Naive B cell (primary cell): Measurements from ENCODE around the gene ATMIN. TPM values are rescaled to one million over a fixed set of nuclear protein-coding genes. Genes with fewer than 3 reads are reported as not detected.

Experiments
- ATAC-seq, 2 donors: fragments of 150-1000 bp; cut with Tn5 transposase; 2 replicates each; pipeline ENCODE4 v1.10.0; 2021; ENCODE audit warnings: low read depth in 2 of 2, mild to moderate bottlenecking in 2 of 2, moderate library complexity in 2 of 2
- DNase-seq: peaks from one replicate; pipeline ENCODE4 v3.0.0; 2022
- H3K27ac Mint-ChIP-seq, 6 donors: one replicate each; pipeline ENCODE4 v1.8.0; 2020 to 2022; ENCODE audit warnings: mild to moderate bottlenecking in 6 of 6, mixed read lengths in 6 of 6, moderate library complexity in 5 of 6, inconsistent platforms in 2 of 6
- H3K27me3 Mint-ChIP-seq, 3 donors: one replicate each; pipeline ENCODE4 v1.8.0; 2021 to 2022; ENCODE audit warnings: mixed read lengths in 3 of 3, mild to moderate bottlenecking in 1 of 3
- H3K36me3 Mint-ChIP-seq, 2 donors: one replicate each; pipeline ENCODE4 v1.8.0; 2020 to 2022; ENCODE audit warnings: mixed read lengths in 2 of 2, inconsistent platforms in 1 of 2, mild to moderate bottlenecking in 1 of 2
- H3K4me1 Mint-ChIP-seq, 3 donors: one replicate each; pipeline ENCODE4 v1.8.0; 2020 to 2022; ENCODE audit warnings: mixed read lengths in 3 of 3, inconsistent platforms in 1 of 3, mild to moderate bottlenecking in 1 of 3, moderate library complexity in 1 of 3
- H3K4me3 Mint-ChIP-seq, 8 donors: one replicate each; pipeline ENCODE4 v1.8.0; 2020 to 2022; ENCODE audit warnings: mild to moderate bottlenecking in 8 of 8, mixed read lengths in 8 of 8, moderate library complexity in 8 of 8, inconsistent platforms in 2 of 8
- H3K9me3 Mint-ChIP-seq, 7 donors: one replicate each; pipeline ENCODE4 v1.8.0; 2020 to 2022; ENCODE audit warnings: mixed read lengths in 7 of 7, mild to moderate bottlenecking in 5 of 7, inconsistent platforms in 2 of 7, moderate library complexity in 1 of 7
- polyA plus RNA-seq, 6 donors: library from polyadenylated mRNA; unstranded; fragments of 300-500 nt; fragmentation: Illumina TruSeq; gene quantifications; one replicate each; pipeline ENCODE4 v1.2.3, GENCODE V29; 2021; ENCODE audit warnings: low read depth in 6 of 6

The ATMIN gene
- polyA plus RNA-seq, 6 donors from 2014 or later = 22.9 to 49.0 (median 30.8) TPM

DNA sequence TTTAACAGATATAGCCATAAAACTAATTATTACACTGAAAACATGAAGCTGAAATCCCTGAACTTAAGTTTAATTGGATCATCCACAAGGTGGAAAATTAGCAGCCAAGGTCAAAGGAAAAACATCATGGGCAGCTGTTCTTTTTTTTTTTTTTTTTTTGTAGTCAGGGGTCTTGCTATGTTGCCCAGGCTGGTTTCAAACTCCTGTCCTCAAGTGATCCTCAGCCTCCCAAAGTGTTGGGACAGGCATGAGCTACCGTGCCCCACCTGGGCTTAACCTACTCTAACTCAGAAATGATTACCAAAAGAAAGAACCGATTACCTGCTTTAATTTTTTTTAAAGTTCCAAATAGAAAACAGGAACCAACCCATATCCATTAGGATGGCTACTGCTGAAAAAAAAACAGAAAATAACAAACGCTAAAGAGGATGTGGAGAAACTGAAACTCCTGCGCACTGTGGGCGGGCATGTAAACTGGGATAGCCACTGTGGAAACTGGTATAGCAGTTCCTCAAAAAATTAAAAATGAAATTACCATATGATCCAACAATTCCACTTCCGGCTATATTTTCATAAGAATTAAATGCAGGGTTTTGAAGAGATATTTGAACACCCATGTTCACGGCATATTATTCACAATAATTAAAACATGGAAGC lies 37.5 kb upstream of the ATMIN start:
- Mint-ChIP-seq H3K4me3 (peak overlapping the region in 6 of 8 donors; percentile 36 to 95 (median 90)), H3K4me1 (peaks cover 27 to 49% (median 49%) of the 10 kb centered on the region in 3 donors), H3K27me3 (no peaks in the 10 kb centered on the region), H3K27ac (peak overlapping the region in 5 of 6 donors; percentile 57 to 90 (median 80)), H3K9me3 (peaks cover 0 to 2% (median 0%) of the 10 kb centered on the region in 7 donors), H3K36me3 (peaks cover 0 to 3% of the 10 kb centered on the region in 2 donors)
- no peak for ATAC-seq
- DNase-seq = no peak

DNA sequence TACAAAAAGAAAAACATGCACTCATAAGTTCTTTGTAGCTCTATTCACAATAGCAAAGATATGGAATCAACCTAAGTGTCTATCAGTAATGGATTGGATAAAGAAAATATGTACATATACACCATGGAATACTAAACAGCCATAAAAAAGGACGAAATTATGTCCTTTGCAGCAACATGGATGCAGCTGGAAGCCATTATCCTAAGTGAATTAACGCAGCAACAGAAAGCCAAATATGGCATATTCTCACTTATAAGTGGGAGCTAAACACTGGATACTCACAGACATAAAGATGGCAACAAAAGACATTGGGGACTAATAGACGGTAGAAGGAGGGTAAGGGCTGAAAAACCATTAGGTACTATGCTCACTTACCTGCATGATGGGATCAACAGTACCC lies 34.8 kb upstream of the ATMIN start:
- Mint-ChIP-seq H3K4me1 (peaks cover 34 to 69% (median 62%) of the 10 kb centered on the region in 3 donors), H3K27me3 (no peaks in the 10 kb centered on the region), H3K9me3 (no peaks in the 10 kb centered on the region), H3K27ac (no peak overlapping the region), H3K36me3 (no peaks in the 10 kb centered on the region), H3K4me3 (no peak overlapping the region)
- DNase-seq (no peak), ATAC-seq (no peak)

DNA sequence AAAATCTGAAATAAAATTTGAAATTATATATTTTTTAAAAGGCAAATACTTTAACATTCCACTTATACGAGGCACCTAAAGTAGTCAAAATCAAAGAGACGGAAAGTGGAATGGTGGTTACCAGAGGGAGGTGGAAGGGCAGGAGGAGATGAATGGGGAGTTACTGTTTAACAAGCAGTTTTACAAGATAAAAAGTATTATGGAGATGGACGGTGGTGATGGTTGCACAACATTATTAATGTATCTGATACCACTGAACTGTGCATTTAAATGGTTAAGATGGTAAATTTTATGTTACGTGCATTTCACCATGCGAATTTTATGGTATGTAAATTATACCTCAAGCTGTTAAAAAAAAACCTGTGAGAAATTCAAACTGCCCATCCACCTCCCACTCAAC lies 34.3 kb upstream of the ATMIN start:
- Mint-ChIP-seq H3K27ac (peak overlapping the region in 1 of 6 donors; percentile 12), H3K27me3 (no peaks in the 10 kb centered on the region), H3K4me1 (peaks cover 35 to 73% (median 65%) of the 10 kb centered on the region in 3 donors), H3K36me3 (no peaks in the 10 kb centered on the region), H3K4me3 (peak overlapping the region in 1 of 8 donors; percentile 18), H3K9me3 (no peaks in the 10 kb centered on the region)
- DNase-seq (no peak), ATAC-seq (no peak)

DNA sequence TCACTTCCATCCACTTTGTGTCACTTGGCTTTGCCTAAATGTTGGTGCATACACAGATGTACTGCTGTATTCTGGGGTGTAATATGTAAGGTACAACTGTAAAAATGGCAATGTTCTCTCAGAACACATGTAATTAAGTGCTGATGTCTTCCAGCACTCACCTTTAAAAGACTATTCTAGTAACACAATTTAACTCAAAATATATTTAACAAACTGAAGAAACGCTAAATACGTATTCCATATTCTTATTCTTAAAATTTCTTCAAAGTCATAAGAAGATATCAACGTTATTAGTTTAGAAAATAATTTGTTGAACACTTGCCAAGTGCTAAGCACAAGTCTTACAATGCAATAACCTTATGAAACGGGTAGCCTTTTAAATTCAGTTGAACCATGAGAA lies 32.6 kb upstream of the ATMIN start:
- no peak for DNase-seq
- Mint-ChIP-seq H3K27ac (peak overlapping the region in 1 of 6 donors; percentile 16), H3K27me3 (no peaks in the 10 kb centered on the region), H3K4me1 (peaks cover 30 to 68% (median 54%) of the 10 kb centered on the region in 3 donors), H3K4me3 (peak overlapping the region in 2 of 8 donors; percentile 94 to 96), H3K9me3 (no peaks in the 10 kb centered on the region), H3K36me3 (no peaks in the 10 kb centered on the region)
- no peak for ATAC-seq

DNA sequence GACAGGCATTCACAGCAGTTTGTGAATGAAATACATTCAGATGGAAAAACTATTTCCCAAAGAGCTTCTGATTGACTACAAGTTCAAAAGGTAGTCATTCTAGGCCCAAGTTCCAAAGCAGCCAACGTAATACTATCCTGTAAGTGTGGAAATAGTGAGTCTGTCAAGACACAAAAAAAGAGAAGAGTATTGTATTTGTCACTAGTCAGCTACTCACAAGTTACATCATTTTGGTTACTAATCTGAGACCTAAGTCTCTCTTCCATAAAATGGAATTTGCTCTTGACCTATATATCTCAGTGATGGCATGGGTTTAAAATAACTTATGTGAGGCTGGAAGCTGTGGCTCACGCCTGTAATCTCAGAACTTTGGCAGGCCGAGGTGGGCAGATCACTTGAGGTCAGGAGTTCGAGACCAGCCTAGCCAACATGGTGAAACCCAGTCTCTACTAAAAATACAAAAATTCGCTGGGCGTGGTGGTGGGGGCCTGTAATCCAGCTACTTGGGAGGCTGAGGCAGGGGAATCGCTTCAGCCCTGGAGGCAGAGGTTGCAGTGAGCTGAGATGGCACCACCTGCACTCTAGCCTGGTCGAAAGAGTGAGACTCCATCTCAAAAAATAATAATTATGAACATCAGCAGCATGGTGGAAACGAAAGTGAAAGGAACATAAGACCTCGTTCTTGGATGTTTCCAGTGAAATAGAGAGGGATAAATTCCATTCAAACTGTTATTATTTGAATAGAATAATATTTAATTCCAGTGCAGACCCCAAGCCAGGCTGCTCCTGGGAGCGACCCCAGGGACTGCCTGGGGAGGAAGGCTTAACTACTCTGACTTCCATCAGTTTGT lies 31.8 kb upstream of the ATMIN start:
- peak overlapping the region in 2 of 6 donors; percentile 16 to 63 for H3K27ac Mint-ChIP-seq
- DNase-seq = no peak
- no peaks in the 10 kb centered on the region for H3K36me3 Mint-ChIP-seq
- H3K9me3 Mint-ChIP-seq = no peaks in the 10 kb centered on the region
- ATAC-seq = no peak
- H3K4me1 Mint-ChIP-seq = peaks cover 29 to 71% (median 50%) of the 10 kb centered on the region in 3 donors
- H3K27me3 Mint-ChIP-seq = no peaks in the 10 kb centered on the region
- H3K4me3 Mint-ChIP-seq = peak overlapping the region; percentile 52 to 96 (median 74)

DNA sequence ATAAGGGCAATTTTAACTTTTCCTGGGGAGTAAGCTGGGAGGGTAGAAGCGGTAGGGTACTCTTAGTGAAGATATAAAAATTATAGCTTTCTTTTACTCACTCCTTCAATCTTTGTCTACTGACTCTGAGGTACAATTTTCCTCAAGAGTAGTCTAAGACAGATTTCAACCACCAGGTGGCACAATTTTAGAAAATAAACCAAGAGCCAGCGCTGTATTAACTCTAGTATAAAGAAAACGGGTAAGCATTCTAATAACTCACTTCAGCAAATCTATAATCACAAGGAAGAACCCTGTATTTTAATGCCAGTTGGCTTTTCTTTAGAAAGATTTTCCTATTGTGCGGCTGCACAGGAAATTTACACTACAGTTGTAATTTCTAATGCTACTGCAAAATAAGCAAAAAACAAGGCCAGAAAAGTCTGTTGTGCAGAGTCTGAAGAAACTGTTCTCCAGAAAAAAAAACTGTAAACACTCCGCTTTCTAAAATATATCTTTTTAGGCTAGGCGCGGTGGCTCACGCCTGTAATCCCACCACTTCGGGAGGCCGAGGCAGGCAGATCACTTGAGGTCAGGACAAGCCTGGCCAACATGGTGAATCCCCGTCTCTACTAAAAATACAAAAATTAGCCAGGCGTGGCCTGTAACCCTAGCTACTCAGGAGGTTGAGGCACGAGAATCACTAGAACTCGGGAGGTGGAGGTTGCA lies 30.8 kb upstream of the ATMIN start:
- DNase-seq = peak; percentile 53
- Mint-ChIP-seq H3K27me3 (no peaks in the 10 kb centered on the region), H3K4me1 (peaks cover 20 to 67% (median 40%) of the 10 kb centered on the region in 3 donors), H3K4me3 (peak overlapping the region; percentile 53 to 96 (median 74)), H3K36me3 (no peaks in the 10 kb centered on the region), H3K9me3 (no peaks in the 10 kb centered on the region), H3K27ac (peak overlapping the region in 5 of 6 donors; percentile 23 to 70 (median 63))
- no peak for ATAC-seq

DNA sequence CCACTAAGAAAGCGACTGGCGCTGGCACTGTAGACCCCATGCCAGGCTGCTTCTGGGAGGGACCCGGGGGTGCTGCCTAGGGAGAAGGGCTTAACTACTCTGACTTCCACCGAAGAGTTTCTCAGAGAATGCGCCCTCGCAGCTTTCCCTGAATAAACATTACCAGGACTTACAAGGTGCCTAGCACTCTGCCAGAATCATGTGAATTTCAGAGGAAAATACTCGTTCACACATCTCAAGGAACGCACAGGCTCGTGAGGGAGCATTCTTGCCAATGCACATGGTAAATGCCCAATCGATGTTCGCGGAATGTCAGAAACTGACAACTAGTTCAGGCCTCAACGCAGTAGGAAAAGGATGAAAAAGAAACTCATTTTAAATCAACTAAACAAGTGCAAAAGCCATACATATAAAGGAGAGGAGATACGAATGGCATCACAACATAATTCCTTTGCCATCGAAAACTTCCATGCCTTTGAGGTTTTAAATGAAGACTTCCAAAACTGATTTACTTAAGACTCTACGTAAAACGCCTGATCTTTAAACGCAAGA lies 30.0 kb upstream of the ATMIN start:
- no peaks in the 10 kb centered on the region for H3K27me3 Mint-ChIP-seq
- peak overlapping the region; percentile 98 to 100 (median 100) for H3K27ac Mint-ChIP-seq
- peak overlapping the region; percentile 94 to 100 (median 98) for H3K4me3 Mint-ChIP-seq
- H3K4me1 Mint-ChIP-seq = peaks cover 20 to 59% (median 38%) of the 10 kb centered on the region in 3 donors
- no peak for DNase-seq
- H3K9me3 Mint-ChIP-seq = no peaks in the 10 kb centered on the region
- ATAC-seq = no peak
- no peaks in the 10 kb centered on the region for H3K36me3 Mint-ChIP-seq

DNA sequence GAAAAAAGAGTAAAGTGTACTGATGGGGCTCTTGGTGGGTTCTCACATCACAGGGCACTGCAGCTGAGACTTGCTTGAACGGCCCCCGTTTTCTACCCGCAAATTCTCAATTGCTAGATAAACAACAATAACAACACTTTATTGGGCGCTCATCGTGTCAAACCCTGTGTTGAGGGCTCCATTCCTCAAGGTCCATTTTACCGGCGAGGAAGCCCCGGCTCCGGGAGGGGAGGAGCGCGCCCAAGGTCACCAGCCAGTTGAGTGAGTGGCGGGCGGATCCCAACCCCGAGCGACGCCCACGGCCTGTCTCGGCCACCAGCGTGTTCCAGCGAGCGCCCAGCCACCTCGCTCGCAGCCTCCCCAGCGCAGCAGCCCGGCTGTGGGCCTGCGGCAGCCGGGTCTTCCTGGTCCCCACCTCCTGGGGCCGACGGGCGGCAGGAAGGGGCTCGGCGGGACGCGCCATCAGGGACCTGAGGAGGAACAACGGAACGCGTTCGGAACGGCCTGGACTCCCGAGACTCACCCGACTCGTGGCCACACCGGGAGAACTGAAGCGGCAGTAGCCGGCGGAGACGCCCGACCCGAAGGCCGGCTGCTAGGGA lies 29.3 kb upstream of the ATMIN start:
- H3K9me3 Mint-ChIP-seq = no peaks in the 10 kb centered on the region
- no peak for DNase-seq
- no peaks in the 10 kb centered on the region for H3K27me3 Mint-ChIP-seq
- peak overlapping the region; percentile 94 to 100 (median 98) for H3K4me3 Mint-ChIP-seq
- H3K27ac Mint-ChIP-seq = peak overlapping the region; percentile 99 to 100 (median 100)
- H3K4me1 Mint-ChIP-seq = peaks cover 20 to 59% (median 38%) of the 10 kb centered on the region in 3 donors
- H3K36me3 Mint-ChIP-seq = no peaks in the 10 kb centered on the region
- ATAC-seq = peak; percentile 12 to 22

DNA sequence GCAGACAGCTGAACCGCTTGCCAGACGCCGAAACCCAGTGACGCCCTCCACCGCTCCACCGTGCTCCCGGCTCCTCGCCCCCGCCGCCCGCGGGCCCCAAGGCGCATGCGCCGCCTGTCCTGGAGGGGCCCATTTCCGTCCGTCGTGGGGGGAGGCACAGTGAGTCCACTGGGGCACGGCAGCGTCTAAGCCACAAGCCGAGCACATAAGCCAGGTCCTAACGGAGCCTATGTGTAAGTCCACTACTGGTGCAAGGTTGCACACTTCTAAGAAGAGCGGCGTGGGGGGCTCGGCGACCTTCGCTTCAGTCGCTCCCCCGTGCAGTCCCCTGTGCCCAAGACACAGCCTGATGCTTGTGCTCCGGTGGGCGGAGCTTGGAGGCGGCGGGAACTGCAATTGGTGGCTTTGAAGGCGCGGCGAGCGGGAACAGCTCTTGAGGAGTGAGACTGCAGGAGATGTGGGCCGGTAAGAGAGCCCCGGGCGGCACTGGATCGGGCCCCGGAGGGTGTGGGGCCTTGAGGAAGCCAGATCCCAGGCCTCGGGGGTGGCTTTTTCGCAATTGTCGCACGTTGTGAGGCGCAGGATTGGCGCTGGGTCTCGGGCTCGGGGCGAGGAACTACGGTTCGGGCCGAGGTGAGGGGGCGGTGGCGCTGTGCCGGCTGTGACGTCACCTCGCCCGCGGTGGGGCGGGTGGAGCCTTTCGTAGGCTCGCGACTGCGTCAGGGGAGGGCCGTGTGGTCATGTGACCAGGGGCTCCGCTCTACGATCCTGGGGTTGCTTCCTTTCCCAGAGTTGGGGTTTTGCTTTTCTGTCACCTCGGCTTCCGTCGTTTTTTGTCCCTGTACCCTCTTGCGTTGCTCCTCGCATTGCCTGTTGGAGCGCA lies 28.6 kb upstream of the ATMIN start, which contains the start of the genes CENPN and CMC2:
Gene CENPN, plus strand, starts transcription at position 402 of the 883 bp plus-strand sequence. CDS start 4,726 bp downstream, outside the sequence.
Gene CMC2, minus strand, starts transcription at position 73 of the 883 bp plus-strand sequence. CDS start 9,491 bp downstream, outside the sequence.
- Mint-ChIP-seq H3K4me3 (peak within 1 kb of the TSS; percentile 94 to 100 (median 98)), H3K9me3 (no peaks in the 10 kb centered on the region), H3K27me3 (no peaks in the 10 kb centered on the region), H3K36me3 (no peaks in the 10 kb centered on the region), H3K27ac (peak within 1 kb of the TSS; percentile 99 to 100 (median 100)), H3K4me1 (peaks cover 20 to 53% (median 32%) of the 10 kb centered on the region in 3 donors)
- DNase-seq (peak; percentile 99), ATAC-seq (peak; percentile 80 to 81)

DNA sequence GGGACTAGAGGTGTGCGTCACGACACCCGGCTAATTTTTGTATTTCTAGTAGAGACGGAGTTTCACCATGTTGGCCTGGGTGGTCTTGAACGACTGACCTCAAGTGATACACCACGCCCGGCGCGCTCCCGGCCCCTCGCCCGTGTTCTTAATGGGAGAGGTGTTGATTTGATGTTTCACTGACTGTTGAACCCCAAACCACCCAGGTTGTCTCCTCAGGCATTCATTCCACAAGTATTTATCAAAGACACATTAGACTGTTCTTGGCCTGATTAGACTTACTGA lies 27.2 kb upstream of the ATMIN start:
- DNase-seq (no peak), ATAC-seq (no peak)
- Mint-ChIP-seq H3K4me3 (peak overlapping the region; percentile 94 to 100 (median 98)), H3K27ac (peak overlapping the region; percentile 93 to 100 (median 100)), H3K9me3 (no peaks in the 10 kb centered on the region), H3K4me1 (peaks cover 15 to 46% (median 19%) of the 10 kb centered on the region in 3 donors), H3K36me3 (peaks cover 0 to 5% of the 10 kb centered on the region in 2 donors), H3K27me3 (no peaks in the 10 kb centered on the region)

DNA sequence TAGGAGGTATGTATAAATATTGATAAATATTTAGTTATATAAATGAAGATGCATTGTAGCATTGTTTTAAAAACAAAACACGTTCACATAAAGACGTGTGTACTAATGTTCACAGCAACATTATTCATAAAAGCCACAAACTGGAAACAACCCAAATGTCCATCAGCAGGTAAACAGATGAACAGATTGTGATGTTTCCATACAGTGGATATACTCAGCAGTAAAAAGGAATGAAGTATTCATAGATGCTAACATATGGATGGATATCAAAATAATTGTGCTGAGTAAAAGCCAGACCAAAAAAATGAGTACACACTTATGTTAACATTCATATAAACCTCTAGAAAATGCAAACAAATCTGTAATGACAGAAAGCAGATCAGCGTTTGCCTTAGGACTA lies 22.7 kb upstream of the ATMIN start:
- Mint-ChIP-seq H3K4me3 (no peak overlapping the region), H3K4me1 (peaks cover 0 to 13% (median 0%) of the 10 kb centered on the region in 3 donors), H3K9me3 (no peaks in the 10 kb centered on the region), H3K27me3 (no peaks in the 10 kb centered on the region), H3K36me3 (peaks cover 0 to 5% of the 10 kb centered on the region in 2 donors), H3K27ac (peak overlapping the region in 1 of 6 donors; percentile 89)
- no peak for DNase-seq
- ATAC-seq = no peak

DNA sequence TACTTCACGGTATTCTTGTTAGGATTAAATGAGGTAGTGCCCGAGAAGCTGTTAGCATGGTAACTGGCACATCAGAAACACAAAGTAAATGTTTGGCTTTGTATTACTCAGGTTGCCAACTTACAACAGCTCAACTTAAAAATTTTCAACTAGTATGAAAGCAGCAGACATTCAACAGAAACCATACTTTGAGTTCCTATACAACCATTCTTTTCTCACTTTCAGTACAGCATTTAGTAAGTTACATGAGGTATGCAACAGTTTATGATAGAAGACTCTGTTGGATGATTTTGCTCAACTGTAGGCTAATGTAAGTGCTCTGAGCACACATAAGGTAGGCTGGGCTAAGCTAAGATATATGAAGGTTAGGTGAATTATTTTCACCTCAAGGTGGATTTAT lies 21.0 kb upstream of the ATMIN start:
- peaks cover 0 to 8% of the 10 kb centered on the region in 2 donors for H3K36me3 Mint-ChIP-seq

More for the DNA sequence above, 21.0 kb upstream of the ATMIN start:
- H3K9me3 Mint-ChIP-seq = no peaks in the 10 kb centered on the region
- DNase-seq = no peak
- H3K4me3 Mint-ChIP-seq = no peak overlapping the region
- no peaks in the 10 kb centered on the region for H3K27me3 Mint-ChIP-seq
- no peak for ATAC-seq
- no peaks in the 10 kb centered on the region for H3K4me1 Mint-ChIP-seq
- no peak overlapping the region for H3K27ac Mint-ChIP-seq
